SKM-1 treated with dmso at 0.1 percent for 144 hours (cell line): ENCODE results near the gene TMEM233.

ENCODE experiments used
- DNase-seq: peaks from one replicate; lab custom pipeline; 2025; ENCODE audit not compliant: unreplicated experiment; lab: John Stamatoyannopoulos, UW

Gene TMEM233

DNA sequence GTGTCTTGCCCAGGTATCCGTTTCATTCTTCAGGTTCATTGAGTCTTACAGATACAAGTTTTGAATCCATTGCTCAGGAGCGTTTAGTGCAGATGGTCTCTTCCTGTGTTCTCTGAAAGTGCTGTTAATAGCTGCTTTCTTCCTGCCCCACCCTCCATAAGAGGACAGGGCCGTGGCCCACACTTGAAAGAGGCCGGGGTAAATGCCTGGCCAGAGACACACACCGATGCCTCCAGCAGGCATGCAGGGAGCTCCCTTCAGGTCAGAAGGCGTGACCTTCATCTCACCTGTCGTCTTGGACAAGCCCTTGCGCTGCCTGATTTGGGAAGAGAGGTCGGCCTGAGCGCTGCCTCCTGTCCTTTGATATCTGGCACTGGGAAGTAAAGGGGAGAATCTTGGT, 85.9 kb downstream of the TMEM233 start:
- no peak for DNase-seq

DNA sequence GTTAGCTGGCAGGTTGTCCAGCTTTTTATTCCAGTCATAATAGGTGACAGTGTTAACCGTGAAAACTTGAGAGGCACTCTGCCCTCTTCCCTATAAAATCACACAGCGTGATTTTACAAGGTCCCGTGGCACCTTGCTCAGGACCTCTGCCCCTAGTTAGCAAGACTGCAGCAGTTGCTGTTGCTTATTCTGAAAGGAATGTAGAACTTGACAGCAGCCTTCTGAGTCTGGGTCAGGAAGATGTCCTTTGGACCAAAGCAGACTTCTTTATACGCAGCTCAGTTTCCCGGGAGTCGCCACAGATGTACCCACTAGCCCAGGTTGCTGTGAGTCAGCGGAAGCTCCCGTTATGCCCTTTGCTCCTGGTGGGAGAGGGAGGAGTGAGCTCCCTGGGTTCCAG, 87.5 kb downstream of the TMEM233 start:
- DNase-seq, result no peak

DNA sequence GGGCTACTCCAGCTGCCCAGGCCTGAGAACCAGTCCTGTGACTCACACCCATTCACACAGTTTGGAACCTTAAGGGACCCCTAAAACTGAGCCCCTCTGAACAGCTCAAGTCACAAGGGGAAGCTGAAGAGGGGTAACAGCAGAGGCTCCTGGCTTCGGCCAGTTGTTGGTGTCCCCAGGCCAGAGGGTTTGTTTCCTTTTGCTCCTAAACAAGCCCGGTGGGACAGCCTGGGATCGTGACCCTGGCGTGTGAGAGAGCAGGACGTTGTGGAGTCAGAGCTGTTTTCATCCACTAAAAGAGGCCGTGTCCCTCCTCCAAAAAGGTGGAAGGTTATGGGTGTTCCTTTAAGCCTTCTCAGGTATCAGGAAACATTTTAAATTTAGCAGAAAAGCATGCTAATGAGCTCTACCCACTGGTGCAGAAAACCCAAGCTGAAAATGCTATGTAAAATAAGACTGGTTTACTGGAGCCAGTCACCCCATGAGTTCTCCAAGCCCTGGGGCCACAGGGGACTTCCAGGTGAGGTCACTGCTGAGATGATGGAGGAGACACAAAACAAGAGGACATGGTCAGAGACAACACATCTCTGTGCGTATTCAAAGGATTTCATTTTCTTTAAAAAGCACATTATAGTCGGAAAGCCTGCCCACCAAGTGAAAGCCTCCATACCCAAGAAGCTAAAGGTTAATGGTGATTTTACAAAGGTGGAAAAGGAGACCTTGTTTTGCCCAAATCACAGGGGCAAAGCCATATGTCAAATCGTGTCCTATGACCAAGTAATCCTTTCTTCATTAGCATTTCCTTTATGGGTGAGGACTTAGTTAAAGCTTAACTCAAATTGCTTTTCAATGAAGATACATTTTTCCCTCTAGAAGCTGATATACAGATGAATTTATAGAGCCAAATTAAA, 88.4 kb downstream of the TMEM233 start:
- DNase-seq, result no peak

DNA sequence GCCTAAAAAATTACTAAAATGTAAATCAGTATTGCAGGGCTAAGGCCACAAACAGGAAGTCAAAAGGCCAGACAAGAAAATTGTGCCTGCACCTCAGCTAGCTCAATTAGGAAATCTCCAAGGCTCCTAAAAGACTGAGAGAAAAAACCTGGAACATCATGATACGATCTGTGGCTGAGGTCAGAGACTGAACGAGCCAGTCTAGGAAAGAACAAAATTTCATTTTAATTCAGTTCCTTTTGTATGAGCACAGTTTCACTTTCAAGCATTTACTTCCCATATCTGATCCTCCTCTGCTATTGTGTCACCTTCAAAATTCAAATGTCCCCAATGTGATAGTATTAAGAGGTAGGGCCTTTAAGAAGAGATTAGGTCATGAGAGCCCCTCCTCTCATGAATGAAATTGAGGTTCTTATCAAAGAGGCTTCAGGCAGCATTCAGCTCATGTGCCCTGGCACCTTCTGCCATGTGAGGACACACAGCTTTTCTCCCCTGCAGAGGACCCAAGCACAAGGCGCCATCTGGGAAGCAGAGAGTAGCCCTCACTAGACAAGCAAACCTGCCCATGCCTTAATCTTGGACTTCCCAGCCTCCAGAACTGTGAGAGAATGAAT, 89.2 kb downstream of the TMEM233 start:
- peak; percentile 9 for DNase-seq

- DNase-seq, result no peak
These were observed 89.8 kb downstream of the TMEM233 start for GRCh38 chr12:119683413-119683812.

GRCh38 chr12:119683816-119684215, 90.2 kb downstream of the TMEM233 start:
- no peak for DNase-seq

DNA sequence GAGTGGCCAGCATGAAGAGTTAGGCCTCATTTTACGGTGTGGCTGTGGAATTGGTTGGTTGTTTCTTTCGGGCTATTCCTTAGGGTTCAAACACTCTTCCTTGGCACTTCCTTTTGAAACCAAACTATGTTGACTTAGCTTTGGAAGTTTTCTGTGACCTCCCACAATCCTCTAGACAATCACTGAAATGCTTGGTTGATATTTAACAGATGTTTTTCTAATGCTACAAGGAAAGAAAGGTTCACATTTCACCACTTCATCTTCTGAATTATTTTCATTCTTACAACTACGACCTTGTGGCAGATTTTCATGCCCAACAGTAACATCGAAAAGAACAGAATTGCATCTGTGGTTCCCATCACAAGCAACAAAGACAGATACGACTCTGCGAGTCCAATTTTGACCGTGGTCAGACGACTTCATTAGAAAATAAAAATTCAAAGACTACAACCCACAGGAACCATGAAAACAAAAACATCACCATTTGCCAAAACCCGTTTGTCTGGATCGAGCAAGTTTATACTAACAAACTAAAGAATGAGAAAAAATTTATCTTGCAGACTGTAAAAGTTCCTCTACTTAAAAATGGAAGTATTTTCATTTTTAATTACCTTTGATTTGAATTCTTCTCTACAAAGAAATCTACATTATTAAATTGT, 91.3 kb downstream of the TMEM233 start:
- DNase-seq, result no peak

DNA sequence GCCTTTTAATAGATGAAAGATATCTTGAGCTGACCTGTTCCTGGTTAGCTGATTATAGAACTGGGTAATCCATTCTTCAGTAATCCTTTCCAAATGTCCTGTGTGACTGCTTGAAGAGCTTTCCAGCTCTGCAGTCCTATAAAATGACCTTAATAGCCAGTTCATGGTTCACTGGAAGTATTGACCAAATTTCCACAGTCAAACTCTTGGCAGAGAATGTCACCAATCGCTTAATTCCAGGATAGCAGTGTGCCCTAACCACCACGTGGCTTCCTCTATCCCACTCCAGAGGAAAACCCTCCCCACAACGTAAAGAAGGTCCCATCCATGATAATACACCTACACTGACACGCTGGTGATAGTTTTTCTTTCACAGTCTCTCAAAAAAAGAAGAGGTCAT, 91.8 kb downstream of the TMEM233 start:
- no peak for DNase-seq

DNA sequence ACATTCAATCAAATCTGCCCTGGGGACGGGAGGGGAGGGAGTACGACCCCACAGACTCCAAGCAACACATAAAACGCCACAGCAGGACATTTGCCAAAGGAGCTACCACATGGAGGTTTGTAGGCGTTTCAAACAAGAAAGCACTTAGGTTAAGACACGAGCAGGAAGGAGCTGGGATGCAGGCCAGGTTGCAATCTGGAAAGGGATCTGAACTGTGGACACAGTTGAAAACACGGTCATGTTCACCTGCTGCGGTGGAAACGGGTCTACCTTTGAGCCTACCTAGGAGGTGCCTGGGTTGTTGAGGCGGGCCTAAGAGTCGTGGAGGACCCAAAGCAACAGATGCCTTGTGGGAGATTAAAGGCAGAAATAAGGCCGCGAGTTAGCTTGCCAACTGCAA, 92.8 kb downstream of the TMEM233 start:
- DNase-seq, result no peak

DNA sequence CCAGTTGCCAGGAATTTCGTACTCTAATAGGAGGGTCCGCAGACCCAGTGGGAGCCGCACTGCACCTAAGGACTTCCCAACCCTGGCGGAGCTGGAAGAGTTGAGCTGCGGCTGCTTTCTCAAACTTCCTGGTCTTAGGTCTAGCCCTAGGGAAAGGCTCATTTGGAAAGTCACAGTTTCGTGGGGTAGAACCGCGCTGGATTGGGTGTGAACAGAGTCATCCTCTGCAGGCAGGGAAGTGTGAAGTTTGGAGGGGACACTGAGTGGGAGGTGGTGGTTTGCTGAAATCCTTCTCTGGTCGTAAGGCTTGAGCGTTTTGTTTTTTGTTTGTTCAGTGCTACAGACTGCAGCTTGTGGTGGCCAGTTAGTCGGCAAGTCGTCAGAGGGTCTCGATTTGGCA, 93.2 kb downstream of the TMEM233 start:
- DNase-seq, result no peak

- DNase-seq, result no peak
These were observed 93.8 kb downstream of the TMEM233 start for GRCh38 chr12:119687406-119687805.

DNA sequence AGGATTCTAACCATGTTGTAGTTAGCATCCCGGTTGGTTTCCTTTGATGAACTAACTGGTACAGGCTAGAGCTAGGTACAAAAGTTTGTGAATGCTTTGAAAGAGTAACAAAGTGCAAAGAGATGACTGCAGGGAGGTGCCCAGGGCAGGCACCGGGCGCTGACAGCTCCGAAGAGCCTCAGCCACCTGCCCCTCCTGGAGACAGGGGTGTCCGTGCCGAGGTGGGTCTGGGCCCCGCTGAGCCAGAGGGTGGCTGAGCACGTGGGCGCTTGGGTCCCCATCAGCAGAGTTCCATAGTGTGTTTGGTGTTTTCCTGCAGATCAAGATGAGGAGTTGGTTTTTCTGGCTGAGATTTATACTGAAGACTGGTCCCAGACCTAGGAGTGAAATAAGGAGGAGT, 94.3 kb downstream of the TMEM233 start:
- DNase-seq, result no peak

- no peak for DNase-seq
These were observed 96.4 kb downstream of the TMEM233 start for GRCh38 chr12:119689935-119690500.

DNA sequence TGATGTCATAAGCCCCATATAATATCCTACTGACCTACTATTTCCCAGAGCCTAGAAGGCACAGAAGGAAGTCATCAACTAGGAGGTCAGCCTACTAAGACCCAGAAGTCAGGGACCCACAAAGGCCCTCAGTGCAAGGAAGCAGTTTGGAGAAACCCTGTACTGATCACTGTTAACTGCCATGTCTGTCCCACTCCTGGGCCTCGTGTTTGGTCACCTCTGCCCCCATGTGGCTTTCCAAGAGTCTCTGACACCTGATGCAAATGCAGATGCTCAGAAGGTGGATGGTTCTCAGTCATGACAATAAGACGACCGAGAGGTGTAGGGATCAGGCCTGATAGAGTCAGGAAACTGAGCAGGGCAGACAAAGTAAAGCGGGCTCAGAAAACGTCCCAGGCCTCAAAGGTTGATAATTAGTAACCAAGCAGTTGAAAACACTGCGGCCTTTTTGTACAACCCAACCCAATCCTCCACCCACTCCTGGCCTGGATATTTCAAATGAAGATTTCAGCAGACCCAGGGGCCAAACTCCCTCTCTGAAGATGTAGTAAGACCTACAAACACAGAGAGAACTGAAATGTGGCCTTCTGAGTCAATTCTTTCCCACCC, 97.7 kb downstream of the TMEM233 start:
- DNase-seq, result no peak

GRCh38 chr12:119692410-119692809, 98.8 kb downstream of the TMEM233 start:
- no peak for DNase-seq
